HCT116 (cell line): ENCODE data around the gene GSTK1. TPM values are rescaled to one million over a fixed set of nuclear protein-coding genes. Genes with fewer than 3 reads are reported as not detected.

Source experiments
- ATAC-seq: fragments of 200-7000 bp; cut with Tn5 transposase; 2 replicates; pipeline ENCODE4 v1.9.1; 2020; ENCODE audit warnings: mild to moderate bottlenecking, moderate library complexity
- BruUV-seq: library from RNA; stranded (reverse); fragments of 400-500 nt; replicated peaks from 2 replicates; lab custom pipeline; 2021; lab: Mats Ljungman, UMichigan
- CTCF ChIA-PET: fragments of 300-600 bp; sonication (Branson Sonifier 250); formaldehyde crosslinking; loops from one replicate; lab custom pipeline; 2021; ENCODE audit warnings: antibody characterized with exemption; lab: Charles Lee
- POLR2A ChIA-PET: fragments of 300-600, 350-600 bp; sonication (Branson Sonifier 250); formaldehyde crosslinking; loops from one replicate; lab custom pipeline; 2021; ENCODE audit warnings: antibody characterized with exemption; lab: Charles Lee
- RAD21 ChIA-PET, 2 experiments: fragments of 300-600 bp; sonication (Branson Sonifier 250); formaldehyde crosslinking; loops; one replicate each; lab custom pipeline; 2023; ENCODE audit warnings: low total read pairs in 2 of 2; ENCODE audit not compliant: uncharacterized antibody in 2 of 2, unreplicated experiment in 2 of 2, low non-redundant PET in 1 of 2; lab: Charles Lee
- DNase-seq: peaks from one replicate; pipeline ENCODE4 v3.0.0-alpha.2; 2010; ENCODE audit warnings: low read depth, low spot score
- H2AFZ ChIP-seq: fragments of 200-600 bp; shearing (Covaris generic), sonication (generic); 2 replicates; pipeline ENCODE4 v1.6.1; 2017; ENCODE audit warnings: low read depth, mixed run types, mixed read lengths, antibody characterized with exemption, low read length; ENCODE audit not compliant: poor library complexity, severe bottlenecking
- H3K27ac ChIP-seq: 2 replicates; pipeline ENCODE4 v1.5.1; 2012; ENCODE audit warnings: low read depth, low read length
- H3K27me3 ChIP-seq: fragments of 200-600 bp; sonication (generic); 2 replicates; pipeline ENCODE4 v1.6.1; 2016; ENCODE audit warnings: mixed run types, low read length, mixed read lengths; ENCODE audit not compliant: insufficient read depth
- H3K36me3 ChIP-seq, 2 experiments: fragments of 200-500 bp in 1 of 2; fragments of 200-600 bp in 1 of 2; sonication (Bioruptor generic) in 1 of 2; sonication (generic) in 1 of 2; 2 replicates each; pipeline versions ENCODE4 v1.5.1 to v1.6.1; 2014 to 2016; ENCODE audit warnings: low read length in 2 of 2, inconsistent platforms in 1 of 2, mixed read lengths in 1 of 2, mixed run types in 1 of 2; ENCODE audit not compliant: insufficient read depth in 2 of 2, control insufficient read depth in 1 of 2
- H3K4me1 ChIP-seq, 2 experiments: fragments of 200-600 bp in 1 of 2; sonication (generic) in 1 of 2; 2 replicates each; pipeline versions ENCODE4 v1.5.1 to v1.6.1; 2012 to 2017; ENCODE audit warnings: low read length in 2 of 2, inconsistent platforms in 1 of 2, mild to moderate bottlenecking in 1 of 2, mixed read lengths in 1 of 2, mixed run types in 1 of 2, moderate library complexity in 1 of 2; ENCODE audit not compliant: insufficient read depth in 2 of 2, control insufficient read depth in 1 of 2
- H3K4me2 ChIP-seq: fragments of 200-600 bp; sonication (generic); 2 replicates; pipeline ENCODE4 v1.6.1; 2017; ENCODE audit warnings: mixed run types, low read length, mixed read lengths
- H3K4me3 ChIP-seq, 2 experiments: fragments of 200-600 bp in 1 of 2; sonication (generic) in 1 of 2; replicated peaks in 1 of 2; 2 replicates each; pipeline ENCODE4 v1.5.1; 2011 to 2016; ENCODE audit warnings: low read length in 2 of 2, control low read depth in 1 of 2, low read depth in 1 of 2, mild to moderate bottlenecking in 1 of 2, mixed read lengths in 1 of 2, mixed run types in 1 of 2
- H3K79me2 ChIP-seq: fragments of 200-600 bp; sonication (generic); 2 replicates; pipeline ENCODE4 v1.6.1; 2017; ENCODE audit warnings: mild to moderate bottlenecking, mixed run types, low read length, moderate library complexity, mixed read lengths; ENCODE audit not compliant: insufficient read depth
- H3K9ac ChIP-seq: fragments of 200-600 bp; sonication (generic); 2 replicates; pipeline ENCODE4 v1.6.1; 2016; ENCODE audit warnings: low read length, mixed read lengths
- H3K9me2 ChIP-seq: fragments of 200-600 bp; sonication (generic), shearing (Covaris generic); 2 replicates; pipeline ENCODE4 v1.6.1; 2017; ENCODE audit warnings: mixed run types, mild to moderate bottlenecking, moderate library complexity; ENCODE audit not compliant: insufficient read depth
- H3K9me3 ChIP-seq, 2 experiments: fragments of 200-500 bp in 1 of 2; fragments of 200-600 bp in 1 of 2; sonication (Bioruptor generic) in 1 of 2; sonication (generic) in 1 of 2; 2 replicates each; pipeline ENCODE4 v1.6.1; 2014 to 2017; ENCODE audit warnings: low read length in 2 of 2, mixed read lengths in 2 of 2, inconsistent platforms in 1 of 2, low read depth in 1 of 2, mild to moderate bottlenecking in 1 of 2, mixed run types in 1 of 2, moderate library complexity in 1 of 2; ENCODE audit not compliant: control insufficient read depth in 1 of 2, insufficient read depth in 1 of 2
- H4K20me1 ChIP-seq: fragments of 200-600 bp; sonication (generic), shearing (Covaris generic); 2 replicates; pipeline ENCODE4 v1.6.1; 2017; ENCODE audit warnings: mixed run types, mild to moderate bottlenecking, moderate library complexity; ENCODE audit not compliant: insufficient read depth
- EGR1 ChIP-seq: IDR thresholded peaks from 2 replicates; pipeline ENCODE4 v1.6.1; 2012; ENCODE audit warnings: low read depth
- FOSL1 ChIP-seq: IDR thresholded peaks from 2 replicates; pipeline ENCODE4 v1.6.1; 2012; ENCODE audit warnings: low read depth
- JUND ChIP-seq: IDR thresholded peaks from 2 replicates; pipeline ENCODE4 v1.6.1; 2012
- POLR2A ChIP-seq: IDR thresholded peaks from 2 replicates; pipeline ENCODE4 v1.7.0; 2011; ENCODE audit warnings: borderline replicate concordance; ENCODE audit not compliant: insufficient read depth, insufficient read length; ENCODE audit errors: extremely low read depth
- POLR2AphosphoS5 ChIP-seq: IDR thresholded peaks from 2 replicates; pipeline ENCODE4 v1.6.1; 2011; ENCODE audit warnings: mild to moderate bottlenecking, low read depth, low read length, moderate library complexity
- SRF ChIP-seq: IDR thresholded peaks from 2 replicates; pipeline ENCODE4 v1.6.1; 2012; ENCODE audit warnings: low read depth
- TCF7L2 ChIP-seq: IDR thresholded peaks from 2 replicates; pipeline ENCODE4 v1.7.0; 2011; ENCODE audit warnings: borderline replicate concordance, inconsistent platforms; ENCODE audit not compliant: insufficient read depth, insufficient read length; ENCODE audit errors: extremely low read depth
- YY1 ChIP-seq: IDR thresholded peaks from 2 replicates; pipeline ENCODE4 v1.6.1; 2011; ENCODE audit warnings: low read length, low read depth, moderate library complexity, mild to moderate bottlenecking; ENCODE audit not compliant: insufficient replicate concordance; ENCODE audit errors: extremely low read depth
- ZFX ChIP-seq: fragments of 450-650 bp; IDR thresholded peaks from 2 replicates; pipeline ENCODE4 v1.6.1; 2017
- intact Hi-C: fragments of 100-400 bp; cut with micrococcal nuclease; formaldehyde crosslinking; loops from 2 replicates; pipeline ENCODE4 v1.10.0; 2022
- total RNA-seq: library from RNA; stranded (reverse); gene quantifications from one replicate; pipeline ENCODE4 v1.2.1, GENCODE V29; 2021; ENCODE audit not compliant: unreplicated experiment
- TF ChIP-seq, protein P1 (sequence below): IDR thresholded peaks from 2 replicates; pipeline ENCODE4 v1.6.1; 2012; ENCODE audit warnings: low read depth
- TF ChIP-seq, protein P2 (sequence below): IDR thresholded peaks from 2 replicates; pipeline ENCODE4 v1.6.1; 2012
- TF ChIP-seq, protein P3 (sequence below), 3 experiments: fragments of 200-600 bp in 1 of 3; sonication (generic) in 1 of 3; IDR thresholded peaks in 2 of 3; conservative IDR thresholded peaks in 1 of 3; 2 replicates each; pipeline ENCODE4 v1.5.1; 2012 to 2017; ENCODE audit warnings: low read depth in 2 of 3, low read length in 2 of 3, antibody characterized with exemption in 1 of 3, borderline replicate concordance in 1 of 3, control low read depth in 1 of 3, mild to moderate bottlenecking in 1 of 3, mixed read lengths in 1 of 3, mixed run types in 1 of 3, moderate library complexity in 1 of 3; ENCODE audit not compliant: insufficient read depth in 1 of 3

The GSTK1 gene
- total RNA-seq, 1 experiment from 2014 or later = 83.6 TPM

DNA sequence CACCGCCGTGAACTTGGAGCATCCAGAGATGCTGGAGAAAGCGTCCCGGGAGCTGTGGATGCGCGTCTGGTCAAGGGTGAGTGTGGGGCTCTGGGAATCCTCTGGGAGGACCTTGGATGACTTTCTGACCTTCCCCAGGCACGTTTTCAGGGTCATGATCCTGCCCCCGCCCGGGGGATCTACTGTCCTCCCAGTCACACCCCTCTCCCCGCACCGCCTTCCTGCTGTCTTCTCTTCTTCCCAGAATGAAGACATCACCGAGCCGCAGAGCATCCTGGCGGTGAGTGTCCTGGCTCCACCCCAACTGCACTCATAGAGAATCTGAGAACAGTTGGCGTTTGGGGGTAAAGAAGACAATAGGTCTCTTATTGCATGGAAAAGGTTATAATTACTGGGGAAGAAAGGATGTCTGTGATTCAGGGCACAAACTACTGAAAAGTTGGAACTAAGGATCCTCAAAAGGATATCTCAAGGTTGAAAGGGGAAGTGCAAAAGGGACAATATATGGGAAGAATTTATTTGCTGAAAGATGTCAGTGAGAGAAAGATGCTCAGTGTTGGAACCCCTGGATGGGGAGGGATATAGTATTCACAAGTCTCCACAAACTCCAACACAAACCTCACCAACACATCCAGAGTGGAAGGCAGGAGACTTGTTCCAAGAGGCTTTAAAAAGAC lies 1.9 kb downstream of the GSTK1 start:
- Histone ChIP-seq H3K36me3 (peaks cover 5 to 10% of the 10 kb centered on the region in 2 experiments; a peak in 3 of 4 replicates), H3K9ac (no peak overlapping the region), H3K4me3 (no peak overlapping the region), H3K4me1 (peaks cover 3 to 18% of the 10 kb centered on the region in 2 experiments; a peak in 3 of 4 replicates), H4K20me1 (no peaks in the 10 kb centered on the region), H3K79me2 (peaks cover 11% of the 10 kb centered on the region; the same call in 1 of the 2 replicates), H2AFZ (no peak overlapping the region), H3K27ac (no peak overlapping the region), H3K27me3 (no peaks in the 10 kb centered on the region), H3K9me3 (no peaks in the 10 kb centered on the region), H3K4me2 (no peak overlapping the region), H3K9me2 (no peaks in the 10 kb centered on the region)
- POLR2A ChIA-PET = no interaction called here
- TF ChIP-seq, protein P1, sequence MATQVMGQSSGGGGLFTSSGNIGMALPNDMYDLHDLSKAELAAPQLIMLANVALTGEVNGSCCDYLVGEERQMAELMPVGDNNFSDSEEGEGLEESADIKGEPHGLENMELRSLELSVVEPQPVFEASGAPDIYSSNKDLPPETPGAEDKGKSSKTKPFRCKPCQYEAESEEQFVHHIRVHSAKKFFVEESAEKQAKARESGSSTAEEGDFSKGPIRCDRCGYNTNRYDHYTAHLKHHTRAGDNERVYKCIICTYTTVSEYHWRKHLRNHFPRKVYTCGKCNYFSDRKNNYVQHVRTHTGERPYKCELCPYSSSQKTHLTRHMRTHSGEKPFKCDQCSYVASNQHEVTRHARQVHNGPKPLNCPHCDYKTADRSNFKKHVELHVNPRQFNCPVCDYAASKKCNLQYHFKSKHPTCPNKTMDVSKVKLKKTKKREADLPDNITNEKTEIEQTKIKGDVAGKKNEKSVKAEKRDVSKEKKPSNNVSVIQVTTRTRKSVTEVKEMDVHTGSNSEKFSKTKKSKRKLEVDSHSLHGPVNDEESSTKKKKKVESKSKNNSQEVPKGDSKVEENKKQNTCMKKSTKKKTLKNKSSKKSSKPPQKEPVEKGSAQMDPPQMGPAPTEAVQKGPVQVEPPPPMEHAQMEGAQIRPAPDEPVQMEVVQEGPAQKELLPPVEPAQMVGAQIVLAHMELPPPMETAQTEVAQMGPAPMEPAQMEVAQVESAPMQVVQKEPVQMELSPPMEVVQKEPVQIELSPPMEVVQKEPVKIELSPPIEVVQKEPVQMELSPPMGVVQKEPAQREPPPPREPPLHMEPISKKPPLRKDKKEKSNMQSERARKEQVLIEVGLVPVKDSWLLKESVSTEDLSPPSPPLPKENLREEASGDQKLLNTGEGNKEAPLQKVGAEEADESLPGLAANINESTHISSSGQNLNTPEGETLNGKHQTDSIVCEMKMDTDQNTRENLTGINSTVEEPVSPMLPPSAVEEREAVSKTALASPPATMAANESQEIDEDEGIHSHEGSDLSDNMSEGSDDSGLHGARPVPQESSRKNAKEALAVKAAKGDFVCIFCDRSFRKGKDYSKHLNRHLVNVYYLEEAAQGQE = no peak
- TF ChIP-seq EGR1 = no peak
- TF ChIP-seq, protein P2, sequence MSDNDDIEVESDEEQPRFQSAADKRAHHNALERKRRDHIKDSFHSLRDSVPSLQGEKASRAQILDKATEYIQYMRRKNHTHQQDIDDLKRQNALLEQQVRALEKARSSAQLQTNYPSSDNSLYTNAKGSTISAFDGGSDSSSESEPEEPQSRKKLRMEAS = no peak
- TF ChIP-seq YY1 = no peak
- TF ChIP-seq, protein P3, sequence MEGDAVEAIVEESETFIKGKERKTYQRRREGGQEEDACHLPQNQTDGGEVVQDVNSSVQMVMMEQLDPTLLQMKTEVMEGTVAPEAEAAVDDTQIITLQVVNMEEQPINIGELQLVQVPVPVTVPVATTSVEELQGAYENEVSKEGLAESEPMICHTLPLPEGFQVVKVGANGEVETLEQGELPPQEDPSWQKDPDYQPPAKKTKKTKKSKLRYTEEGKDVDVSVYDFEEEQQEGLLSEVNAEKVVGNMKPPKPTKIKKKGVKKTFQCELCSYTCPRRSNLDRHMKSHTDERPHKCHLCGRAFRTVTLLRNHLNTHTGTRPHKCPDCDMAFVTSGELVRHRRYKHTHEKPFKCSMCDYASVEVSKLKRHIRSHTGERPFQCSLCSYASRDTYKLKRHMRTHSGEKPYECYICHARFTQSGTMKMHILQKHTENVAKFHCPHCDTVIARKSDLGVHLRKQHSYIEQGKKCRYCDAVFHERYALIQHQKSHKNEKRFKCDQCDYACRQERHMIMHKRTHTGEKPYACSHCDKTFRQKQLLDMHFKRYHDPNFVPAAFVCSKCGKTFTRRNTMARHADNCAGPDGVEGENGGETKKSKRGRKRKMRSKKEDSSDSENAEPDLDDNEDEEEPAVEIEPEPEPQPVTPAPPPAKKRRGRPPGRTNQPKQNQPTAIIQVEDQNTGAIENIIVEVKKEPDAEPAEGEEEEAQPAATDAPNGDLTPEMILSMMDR (IDR thresholded peaks at IDR 0.05 in 2 of 3, conservative IDR thresholded peaks at IDR 0.05 in 1 of 3; ENCODE audit: borderline replicate concordance in 1 of 3, insufficient read depth in 1 of 3, low read depth in 2 of 3, low read length in 2 of 3) = no peak
- no peak for TF ChIP-seq POLR2AphosphoS5
- TF ChIP-seq JUND = no peak
- no peak for TF ChIP-seq ZFX
- TF ChIP-seq POLR2A = no peak
- no peak for TF ChIP-seq FOSL1
- no peak for TF ChIP-seq SRF
- no peak for TF ChIP-seq TCF7L2
- intact Hi-C loops = loop anchor here (2.0 kb wide), 1 partner anchor 20 kb away; the partner anchor contains the start of gene TMEM139
- ATAC-seq = no peak
- BruUV-seq = no TSS peak
- DNase-seq = no peak
- CTCF ChIA-PET = no interaction called here
- RAD21 ChIA-PET = no interaction called here
